ENCODE measurements around the gene TMEM63C.

The TMEM63C gene

GRCh38 chr14:77266336-77266735 lies 84.7 kb downstream of the TMEM63C start:
- Histone ChIP-seq H3K9ac (ENCODE audit: low read length) (no peak overlapping the region), H4K20me1 (ENCODE audit: insufficient read depth, low read length) (no peaks in the 10 kb centered on the region), H3K4me1 (ENCODE audit: low read length) (no peaks in the 10 kb centered on the region), H3K27ac (ENCODE audit: low read length) (no peak overlapping the region), H3K27me3 (ENCODE audit: low read depth, low read length) (no peaks in the 10 kb centered on the region), H3K4me2 (ENCODE audit: low read length) (no peak overlapping the region), H2AFZ (ENCODE audit: low read depth, low read length) (no peak overlapping the region), H3K36me3 (replicated peaks; ENCODE audit: low read depth, low read length) (no peaks in the 10 kb centered on the region), H3K79me2 (ENCODE audit: low read length) (no peaks in the 10 kb centered on the region), H3K4me3 (ENCODE audit: low read length) (no peak overlapping the region), H3K9me3 (ENCODE audit: insufficient read depth, low read length) (no peaks in the 10 kb centered on the region)
- TF ChIP-seq CTCF (IDR thresholded peaks at IDR 0.05; ENCODE audit: low read depth, low read length), result no peak
- TF ChIP-seq EZH2phosphoT487 (IDR thresholded peaks at IDR 0.05; ENCODE audit: low read depth), result no peak

- no peaks in the 10 kb centered on the region for H3K36me3 ChIP-seq (replicated peaks; ENCODE audit: low read depth, low read length)
- no peak overlapping the region for H3K9ac ChIP-seq (ENCODE audit: low read length)
- no peak overlapping the region for H2AFZ ChIP-seq (ENCODE audit: low read depth, low read length)
- no peaks in the 10 kb centered on the region for H4K20me1 ChIP-seq (ENCODE audit: insufficient read depth, low read length)
- TF ChIP-seq CTCF (IDR thresholded peaks at IDR 0.05; ENCODE audit: low read depth, low read length) (no peak), EZH2phosphoT487 (IDR thresholded peaks at IDR 0.05; ENCODE audit: low read depth) (no peak)
- H3K79me2 ChIP-seq (ENCODE audit: low read length), result no peaks in the 10 kb centered on the region
- no peaks in the 10 kb centered on the region for H3K27me3 ChIP-seq (ENCODE audit: low read depth, low read length)
- no peak overlapping the region for H3K4me3 ChIP-seq (ENCODE audit: low read length)
- no peaks in the 10 kb centered on the region for H3K4me1 ChIP-seq (ENCODE audit: low read length)
- H3K27ac ChIP-seq (ENCODE audit: low read length), result no peak overlapping the region
- H3K4me2 ChIP-seq (ENCODE audit: low read length), result no peak overlapping the region
- no peaks in the 10 kb centered on the region for H3K9me3 ChIP-seq (ENCODE audit: insufficient read depth, low read length)
These were observed 86.5 kb downstream of the TMEM63C start for GRCh38 chr14:77267937-77268699.

- H4K20me1 ChIP-seq (ENCODE audit: insufficient read depth, low read length), result no peaks in the 10 kb centered on the region
- H3K36me3 ChIP-seq (replicated peaks; ENCODE audit: low read depth, low read length), result no peaks in the 10 kb centered on the region
- TF ChIP-seq EZH2phosphoT487 (IDR thresholded peaks at IDR 0.05; ENCODE audit: low read depth), result no peak
- H3K9ac ChIP-seq (ENCODE audit: low read length), result no peak overlapping the region
- no peaks in the 10 kb centered on the region for H3K4me1 ChIP-seq (ENCODE audit: low read length)
- no peak overlapping the region for H3K4me2 ChIP-seq (ENCODE audit: low read length)
- no peak overlapping the region for H3K27ac ChIP-seq (ENCODE audit: low read length)
- no peak overlapping the region for H3K4me3 ChIP-seq (ENCODE audit: low read length)
- no peaks in the 10 kb centered on the region for H3K9me3 ChIP-seq (ENCODE audit: insufficient read depth, low read length)
- no peak overlapping the region for H2AFZ ChIP-seq (ENCODE audit: low read depth, low read length)
- no peaks in the 10 kb centered on the region for H3K27me3 ChIP-seq (ENCODE audit: low read depth, low read length)
- H3K79me2 ChIP-seq (ENCODE audit: low read length), result no peaks in the 10 kb centered on the region
These were observed 87.5 kb downstream of the TMEM63C start for GRCh38 chr14:77268989-77269600.

- no peaks in the 10 kb centered on the region for H3K9me3 ChIP-seq (ENCODE audit: insufficient read depth, low read length)
- H3K79me2 ChIP-seq (ENCODE audit: low read length), result no peaks in the 10 kb centered on the region
- no peak overlapping the region for H3K4me2 ChIP-seq (ENCODE audit: low read length)
- no peak overlapping the region for H3K27ac ChIP-seq (ENCODE audit: low read length)
- no peak overlapping the region for H2AFZ ChIP-seq (ENCODE audit: low read depth, low read length)
- H3K36me3 ChIP-seq (replicated peaks; ENCODE audit: low read depth, low read length), result no peaks in the 10 kb centered on the region
- no peak overlapping the region for H3K9ac ChIP-seq (ENCODE audit: low read length)
- H3K4me1 ChIP-seq (ENCODE audit: low read length), result no peaks in the 10 kb centered on the region
- H4K20me1 ChIP-seq (ENCODE audit: insufficient read depth, low read length), result no peaks in the 10 kb centered on the region
- H3K4me3 ChIP-seq (ENCODE audit: low read length), result no peak overlapping the region
- no peak for TF ChIP-seq EZH2phosphoT487 (IDR thresholded peaks at IDR 0.05; ENCODE audit: low read depth)
- no peak for TF ChIP-seq CTCF (IDR thresholded peaks at IDR 0.05; ENCODE audit: low read depth, low read length)
- H3K27me3 ChIP-seq (ENCODE audit: low read depth, low read length), result no peaks in the 10 kb centered on the region
These were observed 88.9 kb downstream of the TMEM63C start for GRCh38 chr14:77270361-77271112.
